Coronary artery (tissue), 2 donors: ENCODE measurements around the gene USB1.

Experiments
- DNase-seq: peaks from one replicate; pipeline ENCODE4 v3.0.0-alpha.2; 2017; ENCODE audit warnings: low spot score
- H3K27ac ChIP-seq, 2 donors: fragments of 200-600 bp; sonication (generic); one replicate each; pipeline ENCODE4 v1.5.1; 2016 to 2019
- H3K4me3 ChIP-seq: fragments of 200-600 bp; sonication (generic); 2 replicates; pipeline ENCODE4 v1.5.1; 2016; ENCODE audit warnings: mild to moderate bottlenecking, moderate library complexity
- TF ChIP-seq, protein P1 (sequence below): fragments of 200-600 bp; sonication (generic); IDR thresholded peaks from one replicate; pipeline ENCODE4 v1.5.1; 2019; ENCODE audit warnings: antibody characterized with exemption

USB1 gene

GRCh38 chr16:58040945-58041627 lies 39.9 kb downstream of the USB1 start:
- TF ChIP-seq, protein P1, sequence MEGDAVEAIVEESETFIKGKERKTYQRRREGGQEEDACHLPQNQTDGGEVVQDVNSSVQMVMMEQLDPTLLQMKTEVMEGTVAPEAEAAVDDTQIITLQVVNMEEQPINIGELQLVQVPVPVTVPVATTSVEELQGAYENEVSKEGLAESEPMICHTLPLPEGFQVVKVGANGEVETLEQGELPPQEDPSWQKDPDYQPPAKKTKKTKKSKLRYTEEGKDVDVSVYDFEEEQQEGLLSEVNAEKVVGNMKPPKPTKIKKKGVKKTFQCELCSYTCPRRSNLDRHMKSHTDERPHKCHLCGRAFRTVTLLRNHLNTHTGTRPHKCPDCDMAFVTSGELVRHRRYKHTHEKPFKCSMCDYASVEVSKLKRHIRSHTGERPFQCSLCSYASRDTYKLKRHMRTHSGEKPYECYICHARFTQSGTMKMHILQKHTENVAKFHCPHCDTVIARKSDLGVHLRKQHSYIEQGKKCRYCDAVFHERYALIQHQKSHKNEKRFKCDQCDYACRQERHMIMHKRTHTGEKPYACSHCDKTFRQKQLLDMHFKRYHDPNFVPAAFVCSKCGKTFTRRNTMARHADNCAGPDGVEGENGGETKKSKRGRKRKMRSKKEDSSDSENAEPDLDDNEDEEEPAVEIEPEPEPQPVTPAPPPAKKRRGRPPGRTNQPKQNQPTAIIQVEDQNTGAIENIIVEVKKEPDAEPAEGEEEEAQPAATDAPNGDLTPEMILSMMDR, result no peak
- no peak for DNase-seq
- no peak overlapping the region for H3K4me3 ChIP-seq

DNA sequence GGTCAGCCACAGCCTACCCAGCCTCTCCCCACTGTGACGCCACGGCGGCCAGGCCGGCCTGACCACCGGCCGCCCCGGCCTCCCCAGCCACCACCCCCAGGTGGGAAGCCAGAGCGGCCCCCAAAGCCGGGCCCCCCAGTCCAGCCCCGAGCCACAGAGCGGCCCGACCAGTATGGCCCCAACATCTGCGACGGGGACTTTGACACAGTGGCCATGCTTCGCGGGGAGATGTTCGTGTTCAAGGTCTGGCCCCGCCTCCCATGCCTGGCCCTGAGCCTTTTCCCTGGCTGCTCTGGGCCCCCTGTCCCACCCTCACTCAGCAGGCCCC lies 40.4 kb downstream of the USB1 start:
- no peak for DNase-seq
- no peak overlapping the region for H3K4me3 ChIP-seq
- no peak overlapping the region for H3K27ac ChIP-seq
- TF ChIP-seq, protein P1, result no peak

More at GRCh38 chr16:58040945-58041627, 39.9 kb downstream of the USB1 start:
- H3K27ac ChIP-seq, result no peak overlapping the region

- DNase-seq, result no peak
- TF ChIP-seq, protein P1, result no peak
- no peak overlapping the region for H3K4me3 ChIP-seq
- H3K27ac ChIP-seq, result no peak overlapping the region
These were observed 41.0 kb downstream of the USB1 start for GRCh38 chr16:58042001-58042885.

- TF ChIP-seq, protein P1, result no peak
- Histone ChIP-seq H3K4me3 (no peak overlapping the region), H3K27ac (no peak overlapping the region)
- DNase-seq, result no peak
These were observed 41.8 kb downstream of the USB1 start for GRCh38 chr16:58042886-58043515.

DNA sequence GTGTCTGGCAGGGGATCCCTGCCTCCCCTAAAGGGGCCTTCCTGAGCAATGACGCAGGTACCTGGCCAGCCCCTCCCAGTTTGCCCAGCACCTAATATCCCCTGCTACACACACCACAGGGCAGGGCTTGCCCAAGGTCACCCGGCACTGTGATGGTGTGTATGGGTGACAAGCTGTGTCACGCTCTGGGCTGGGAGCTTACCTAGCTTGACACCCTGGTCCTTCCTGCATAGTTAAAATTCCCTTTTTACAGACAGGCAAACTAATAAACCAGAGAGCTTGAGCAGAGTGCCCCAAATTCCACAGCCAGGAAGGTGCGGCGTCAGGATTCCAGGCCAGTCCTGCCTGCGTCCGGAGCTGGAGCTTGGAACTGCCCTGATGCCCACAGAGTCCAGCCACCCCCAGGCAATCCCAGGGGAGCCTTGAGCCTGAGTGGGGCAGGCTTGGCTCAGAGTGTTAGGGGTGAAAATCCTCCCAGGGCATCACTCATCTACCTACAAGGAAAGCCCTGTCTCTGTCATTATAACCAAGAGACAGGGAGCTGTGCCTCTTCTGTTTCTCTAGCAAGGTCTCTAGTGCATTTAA lies 42.5 kb downstream of the USB1 start:
- TF ChIP-seq, protein P1, result no peak
- H3K4me3 ChIP-seq, result no peak overlapping the region
- H3K27ac ChIP-seq, result no peak overlapping the region
- no peak for DNase-seq

- Histone ChIP-seq H3K4me3 (no peak overlapping the region), H3K27ac (no peak overlapping the region)
- DNase-seq, result no peak
- TF ChIP-seq, protein P1, result no peak
These were observed 43.2 kb downstream of the USB1 start for GRCh38 chr16:58044266-58045019.
